HepG2 (cell line): ENCODE measurements around the gene DHX8. TPM values are rescaled to one million over a fixed set of nuclear protein-coding genes. Genes with fewer than 3 reads are reported as not detected.

Experiments used
- BCL3 ChIP-seq: sonication (generic); formaldehyde crosslinking; IDR thresholded peaks from 2 replicates; pipeline ENCODE4 v1.5.1; 2020; ENCODE audit warnings: mild to moderate bottlenecking, missing genetic modification reagents, moderate library complexity
- FOXM1 ChIP-seq: sonication (generic); formaldehyde crosslinking; IDR thresholded peaks from 2 replicates; pipeline ENCODE4 v1.5.0; 2020; ENCODE audit warnings: missing genetic modification reagents
- GPBP1L1 ChIP-seq: sonication (generic); formaldehyde crosslinking; IDR thresholded peaks from 2 replicates; pipeline ENCODE4 v1.5.0; 2020; ENCODE audit warnings: mild to moderate bottlenecking, missing genetic modification reagents
- HDAC2 ChIP-seq: sonication (generic); formaldehyde crosslinking; IDR thresholded peaks from 2 replicates; pipeline ENCODE4 v1.4.0; 2020; ENCODE audit warnings: missing genetic modification reagents
- KIAA2018 ChIP-seq: sonication (generic); formaldehyde crosslinking; IDR thresholded peaks from 2 replicates; pipeline ENCODE4 v1.5.0; 2020; ENCODE audit warnings: mild to moderate bottlenecking, missing genetic modification reagents, borderline replicate concordance
- KLF12 ChIP-seq: sonication (generic); formaldehyde crosslinking; IDR thresholded peaks from 2 replicates; pipeline ENCODE4 v1.4.0; 2020; ENCODE audit warnings: missing genetic modification reagents, borderline replicate concordance
- NFIC ChIP-seq: IDR thresholded peaks from 2 replicates; pipeline ENCODE4 v1.6.1; 2012; ENCODE audit warnings: mild to moderate bottlenecking, low read length, inconsistent platforms
- ZBTB3 ChIP-seq: sonication (generic); formaldehyde crosslinking; IDR thresholded peaks from 2 replicates; pipeline ENCODE4 v1.4.0; 2020; ENCODE audit warnings: low read depth, mild to moderate bottlenecking, moderate library complexity, missing genetic modification reagents, borderline replicate concordance
- ZHX1 ChIP-seq: sonication (generic); formaldehyde crosslinking; IDR thresholded peaks from 2 replicates; pipeline ENCODE4 v1.8.1; 2022; ENCODE audit warnings: low read depth, mild to moderate bottlenecking, missing genetic modification reagents
- ZNF3 ChIP-seq: IDR thresholded peaks from 2 replicates; pipeline ENCODE4 v1.7.0; 2017; ENCODE audit warnings: inconsistent platforms
- ZNF33B ChIP-seq: sonication (generic); formaldehyde crosslinking; IDR thresholded peaks from 2 replicates; pipeline ENCODE4 v1.5.1; 2020; ENCODE audit warnings: mild to moderate bottlenecking, missing genetic modification reagents
- ZNF598 ChIP-seq: sonication (generic); formaldehyde crosslinking; IDR thresholded peaks from 2 replicates; pipeline ENCODE4 v1.5.1; 2020; ENCODE audit warnings: mild to moderate bottlenecking, missing genetic modification reagents, borderline replicate concordance
- ZNF772 ChIP-seq: sonication (generic); formaldehyde crosslinking; IDR thresholded peaks from 2 replicates; pipeline ENCODE4 v1.5.0; 2020; ENCODE audit warnings: mild to moderate bottlenecking, missing genetic modification reagents
- ZNF780A ChIP-seq: sonication (generic); formaldehyde crosslinking; IDR thresholded peaks from 2 replicates; pipeline ENCODE4 v1.8.0; 2022; ENCODE audit warnings: mild to moderate bottlenecking, missing genetic modification reagents, moderate library complexity
- ZNF850 ChIP-seq: sonication (generic); formaldehyde crosslinking; conservative IDR thresholded peaks from 2 replicates; pipeline ENCODE4 v1.9.0; 2021; ENCODE audit warnings: mild to moderate bottlenecking, missing genetic modification reagents
- ZNF891 ChIP-seq: sonication (generic); formaldehyde crosslinking; IDR thresholded peaks from 2 replicates; pipeline ENCODE4 v1.5.0; 2020; ENCODE audit warnings: mild to moderate bottlenecking, missing genetic modification reagents
- polyA plus RNA-seq, 8 experiments: library from polyadenylated mRNA; depleted of rRNA in 3 of 8; stranded (reverse) in 7 of 8; unstranded in 1 of 8; fragments of >200 nt; fragmentation: Illumina TruSeq in 4 of 8; extraction: Trizol in 4 of 8; gene quantifications; 2 replicates each; pipeline versions ENCODE4 v1.2.1 to v1.2.3, GENCODE V29; 2011 to 2016; ENCODE audit warnings: low read depth in 4 of 8, missing spikeins in 1 of 8, mixed read lengths in 1 of 8; ENCODE audit not compliant: insufficient read depth in 1 of 8
- total RNA-seq, 5 experiments: library from RNA; depleted of rRNA; stranded (reverse); fragments of >200 nt; fragmentation: Illumina TruSeq; extraction: Trizol; gene quantifications; 2 replicates each; pipeline ENCODE4 v1.2.3, GENCODE V29; 2016; ENCODE audit warnings: low read depth in 1 of 5

The DHX8 gene
- total and polyA plus RNA-seq, 2 of the 13 experiments (the other 11 are each of a cell fraction or from before 2014, with no cell fraction given): 24.8 to 48.9 TPM

- TF ChIP-seq ZNF598 (CRISPR knock-in tag) (no peak), ZNF891 (CRISPR knock-in tag) (0 out of 2 replicates have a peak, but pooled peaks have one; percentile 5), NFIC (peak; percentile 45; the same call in 1 of the 2 replicates), ZNF772 (CRISPR knock-in tag) (0 out of 2 replicates have a peak, but pooled peaks have one; percentile 2), ZHX1 (CRISPR knock-in tag) (no peak), GPBP1L1 (no peak), KLF12 (CRISPR knock-in tag) (0 out of 2 replicates have a peak, but pooled peaks have one; percentile 56), HDAC2 (CRISPR knock-in tag) (peak; percentile 80), BCL3 (no peak), ZNF850 (CRISPR knock-in tag) (no peak), ZNF33B (CRISPR knock-in tag) (no peak; the same call in 1 of the 2 replicates), ZNF780A (no peak), ZNF3 (CRISPR knock-in tag) (no peak), KIAA2018 (CRISPR knock-in tag) (no peak), FOXM1 (CRISPR knock-in tag) (no peak), ZBTB3 (CRISPR knock-in tag) (0 out of 2 replicates have a peak, but pooled peaks have one; percentile 58)
These were observed 44.7 kb downstream of the DHX8 start (continued) for GRCh38 chr17:43528319-43528987.
